ENCODE data around the gene TSPAN11. TPM values are rescaled to one million over a fixed set of nuclear protein-coding genes. Genes with fewer than 3 reads are reported as not detected.

Gene TSPAN11
- total and polyA plus RNA-seq, 2 of the 8 experiments (the other 6 are each of a cell fraction or from before 2014, with no cell fraction given): 3.9 to 8.2 TPM

GRCh38 chr12:31021181-31021580, 94.6 kb downstream of the TSPAN11 start:
- H3K4me3 ChIP-seq (ENCODE audit: extremely low read depth in 1 of 4, insufficient read depth in 2 of 4, low read depth in 3 of 4, low read length in 4 of 4): no peak overlapping the region
- ChIA-PET CTCF (ENCODE audit: partially characterized antibody) (interaction anchor here (0.7 to 3.1 kb wide), 8 partner anchors 10 to 225 kb away, joined by 3 to 14 read pairs (median 4); no protein-coding TSS in a partner anchor), POLR2A (ENCODE audit: partially characterized antibody) (interaction anchor here (0.9 kb wide), 1 partner anchor 53 kb away, joined by 3 read pairs; no protein-coding TSS in a partner anchor)
- FAIRE-seq: no peak
- no peak overlapping the region for H3K4ac ChIP-seq (replicated peaks; ENCODE audit: insufficient read length, low read depth, low read length)
- no peaks in the 10 kb centered on the region for H3K79me2 ChIP-seq (ENCODE audit: control insufficient read depth in 1 of 2, insufficient read depth in 2 of 2, low read length in 2 of 2)
- no peak overlapping the region for H3K14ac ChIP-seq (ENCODE audit: insufficient read length)
- H3K27me3 ChIP-seq (replicated peaks in 1 of 4; ENCODE audit: control insufficient read depth in 3 of 4, extremely low read depth in 1 of 4, insufficient read depth in 3 of 4, low read length in 3 of 4): no peaks in the 10 kb centered on the region
- H2BK12ac ChIP-seq (ENCODE audit: low read depth, low read length): no peak overlapping the region
- H2BK20ac ChIP-seq (ENCODE audit: low read length): no peak overlapping the region
- H2AFZ ChIP-seq (ENCODE audit: low read length): no peak overlapping the region
- DNase-seq (ENCODE audit: low read depth in 1 of 2, low spot score in 2 of 2): no peak
- no peak overlapping the region for H3K56ac ChIP-seq (replicated peaks; ENCODE audit: insufficient read length, low read depth, low read length)
- H3K23me2 ChIP-seq (ENCODE audit: low read depth, low read length): peaks cover 3% of the 10 kb centered on the region; the same call in 1 of the 2 replicates
- no peak overlapping the region for H2AK5ac ChIP-seq (ENCODE audit: low read depth, low read length)
- no peak overlapping the region for H2BK5ac ChIP-seq (ENCODE audit: low read depth, low read length)
- no peak overlapping the region for H3K23ac ChIP-seq (ENCODE audit: insufficient read length)
- no peak overlapping the region for H2BK120ac ChIP-seq (replicated peaks; ENCODE audit: low read depth, low read length)
- no peaks in the 10 kb centered on the region; a peak in 1 of 4 replicates for H3K9me3 ChIP-seq (ENCODE audit: insufficient read depth in 2 of 2, low read depth in 1 of 2, low read length in 1 of 2)
- peaks cover 0 to 2% of the 10 kb centered on the region in 2 experiments for H4K20me1 ChIP-seq (replicated peaks in 1 of 2; ENCODE audit: control insufficient read depth in 1 of 2, insufficient read depth in 2 of 2, low read length in 2 of 2)
- no peaks in the 10 kb centered on the region for H3K4me1 ChIP-seq (replicated peaks in 1 of 4; ENCODE audit: control insufficient read depth in 3 of 4, insufficient read depth in 4 of 4, low read length in 3 of 4)
- no peak overlapping the region for H4K91ac ChIP-seq (replicated peaks; ENCODE audit: insufficient read length, low read length)
- H4K5ac ChIP-seq (ENCODE audit: insufficient read length, low read depth, low read length): no peak overlapping the region
- no peak overlapping the region for H2BK15ac ChIP-seq (ENCODE audit: low read length)
- H3K36me3 ChIP-seq (ENCODE audit: control insufficient read depth in 2 of 4, insufficient read depth in 4 of 4, low read length in 3 of 4): no peaks in the 10 kb centered on the region; a peak in 1 of 8 replicates
- H3K9ac ChIP-seq (replicated peaks in 1 of 4; ENCODE audit: extremely low read depth in 1 of 4, low read depth in 3 of 4, low read length in 3 of 4): no peak overlapping the region
- WGBS, 2 experiments (ENCODE audit: extremely low coverage in 1 of 2, insufficient coverage in 1 of 2, insufficient read length in 1 of 2, insufficient replicate concordance in 2 of 2, low coverage in 1 of 2, low lambda C conversion rate in 2 of 2, missing lambda C conversion rate in 1 of 2): 79% methylated on average over 3 of the region's 3 CpGs; no CpG with 5 or more reads in 1 of the 2 experiments
- no peaks in the 10 kb centered on the region for H3K79me1 ChIP-seq (ENCODE audit: low read depth, low read length)
- H3K4me2 ChIP-seq (ENCODE audit: insufficient read depth in 1 of 2, low read depth in 2 of 2, low read length in 2 of 2): no peak overlapping the region
- no peak overlapping the region for H3K18ac ChIP-seq (ENCODE audit: extremely low read depth, low read length)
- no peak overlapping the region for H3K27ac ChIP-seq (ENCODE audit: low read depth, low read length)
- H4K8ac ChIP-seq (ENCODE audit: extremely low read depth, insufficient read depth, low read length): no peak overlapping the region
- TF ChIP-seq CEBPB (IDR thresholded peaks at IDR 0.05; ENCODE audit: low read depth, low read length): no peak
- no peak for TF ChIP-seq SAP30 (IDR thresholded peaks at IDR 0.05; ENCODE audit: insufficient read depth, insufficient replicate concordance, low read length)
- TF ChIP-seq KDM4A (IDR thresholded peaks at IDR 0.05; ENCODE audit: low read depth, low read length, severe bottlenecking): no peak
- no peak for TF ChIP-seq TBP (IDR thresholded peaks at IDR 0.05; ENCODE audit: low read depth, low read length)
- no peak for TF ChIP-seq GTF2F1 (IDR thresholded peaks at IDR 0.05; ENCODE audit: borderline replicate concordance, low read depth, low read length)
- no peak for TF ChIP-seq MAFK (IDR thresholded peaks at IDR 0.05; ENCODE audit: low read depth, low read length)
- no peak for TF ChIP-seq ASH2L (IDR thresholded peaks at IDR 0.05; ENCODE audit: low read length)
- TF ChIP-seq HDAC2 (IDR thresholded peaks at IDR 0.05; ENCODE audit: borderline replicate concordance in 1 of 2, low read depth in 2 of 2, low read length in 2 of 2): no peak
- TF ChIP-seq EP300 (IDR thresholded peaks at IDR 0.05; ENCODE audit: borderline replicate concordance in 1 of 2, low read depth in 2 of 2, low read length in 2 of 2): no peak
- TF ChIP-seq TAF1 (IDR thresholded peaks at IDR 0.05; ENCODE audit: low read depth, low read length): no peak
- TF ChIP-seq SP2 (IDR thresholded peaks at IDR 0.05; ENCODE audit: low read length): no peak
- no peak for TF ChIP-seq NRF1 (IDR thresholded peaks at IDR 0.05; ENCODE audit: low read depth, low read length)
- no peak for TF ChIP-seq JUN (IDR thresholded peaks at IDR 0.05; ENCODE audit: low read depth, low read length)

Measured in H1 (cell line).